HFFc6 (cell line): ENCODE results near the gene MTFMT. TPM values are rescaled to one million over a fixed set of nuclear protein-coding genes. Genes with fewer than 3 reads are reported as not detected.

ENCODE experiments used
- DNase-seq: peaks from one replicate; pipeline ENCODE4 v3.0.0-alpha.2; 2018
- H3K27ac Mint-ChIP-seq: 2 replicates; pipeline ENCODE4 v1.8.0; 2020; ENCODE audit warnings: mild to moderate bottlenecking, mixed read lengths
- H3K27me3 Mint-ChIP-seq: 2 replicates; pipeline ENCODE4 v1.8.0; 2021; ENCODE audit warnings: mild to moderate bottlenecking, moderate library complexity, mixed read lengths; ENCODE audit not compliant: insufficient read depth
- H3K36me3 Mint-ChIP-seq: 2 replicates; pipeline ENCODE4 v1.8.0; 2021; ENCODE audit warnings: low read depth, mixed read lengths
- H3K4me1 Mint-ChIP-seq: 2 replicates; pipeline ENCODE4 v1.8.0; 2020; ENCODE audit warnings: low read depth, mixed read lengths
- H3K4me3 Mint-ChIP-seq: 2 replicates; pipeline ENCODE4 v1.8.0; 2020; ENCODE audit warnings: mild to moderate bottlenecking, moderate library complexity, mixed read lengths
- H3K9me3 Mint-ChIP-seq: 2 replicates; pipeline ENCODE4 v1.8.0; 2020; ENCODE audit warnings: mild to moderate bottlenecking, mixed read lengths
- CTCF ChIP-seq: fragments of 200-600 bp; sonication (generic); IDR thresholded peaks from 2 replicates; pipeline ENCODE4 v1.5.0; 2021; ENCODE audit warnings: antibody characterized with exemption, mild to moderate bottlenecking
- total RNA-seq, 6 experiments: library from RNA; stranded (reverse); fragmentation: NEBNext Ultra II Directional; extraction: Animal tissue kit (Norgen Biotek cat#: 25700); gene quantifications; 2 replicates in 1 of 6; 3 replicates in 5 of 6; pipeline ENCODE4 v1.2.3, GENCODE V29; 2021

The MTFMT gene
- total RNA-seq, 6 experiments from 2014 or later, result 15.5 to 18.3 (median 16.9) TPM

GRCh38 chr15:65038836-65039235 lies 9.4 kb upstream of the MTFMT start:
- Mint-ChIP-seq H3K27me3 (peaks cover 1% of the 10 kb centered on the region; the same call in 1 of the 2 replicates), H3K9me3 (no peaks in the 10 kb centered on the region), H3K36me3 (no peaks in the 10 kb centered on the region), H3K27ac (no peak overlapping the region), H3K4me3 (no peak overlapping the region), H3K4me1 (peaks cover 17% of the 10 kb centered on the region)
- no peak for DNase-seq
- no peak for TF ChIP-seq CTCF

GRCh38 chr15:65038428-65038827 lies 9.0 kb upstream of the MTFMT start:
- Mint-ChIP-seq H3K27ac (no peak overlapping the region), H3K4me3 (no peak overlapping the region)

GRCh38 chr15:65037309-65037708 lies 7.9 kb upstream of the MTFMT start:
- no peak for DNase-seq
- peaks cover 13% of the 10 kb centered on the region for H3K4me1 Mint-ChIP-seq
- no peak overlapping the region for H3K27ac Mint-ChIP-seq
- H3K9me3 Mint-ChIP-seq, result no peaks in the 10 kb centered on the region
- no peaks in the 10 kb centered on the region for H3K36me3 Mint-ChIP-seq
- no peak overlapping the region for H3K4me3 Mint-ChIP-seq
- no peak for TF ChIP-seq CTCF
- H3K27me3 Mint-ChIP-seq, result peaks cover 4% of the 10 kb centered on the region

More at GRCh38 chr15:65038428-65038827, 9.0 kb upstream of the MTFMT start:
- TF ChIP-seq CTCF, result no peak
- DNase-seq, result no peak
- peaks cover 1% of the 10 kb centered on the region; the same call in 1 of the 2 replicates for H3K27me3 Mint-ChIP-seq
- H3K36me3 Mint-ChIP-seq, result no peaks in the 10 kb centered on the region
- H3K4me1 Mint-ChIP-seq, result peaks cover 13% of the 10 kb centered on the region
- no peaks in the 10 kb centered on the region for H3K9me3 Mint-ChIP-seq

- no peak for TF ChIP-seq CTCF
- DNase-seq, result no peak
- Mint-ChIP-seq H3K4me3 (no peak overlapping the region), H3K4me1 (peaks cover 16% of the 10 kb centered on the region; the same call in 1 of the 2 replicates), H3K36me3 (no peaks in the 10 kb centered on the region), H3K9me3 (no peaks in the 10 kb centered on the region), H3K27me3 (peaks cover 4% of the 10 kb centered on the region), H3K27ac (no peak overlapping the region)
These were observed 5.3 kb upstream of the MTFMT start for GRCh38 chr15:65034719-65035118.

- peaks cover 16% of the 10 kb centered on the region for H3K4me1 Mint-ChIP-seq
- no peak overlapping the region for H3K4me3 Mint-ChIP-seq
- DNase-seq, result peak; percentile 50
- no peak overlapping the region for H3K27ac Mint-ChIP-seq
- peak; percentile 68 for TF ChIP-seq CTCF
- H3K9me3 Mint-ChIP-seq, result no peaks in the 10 kb centered on the region
- no peaks in the 10 kb centered on the region for H3K36me3 Mint-ChIP-seq
- H3K27me3 Mint-ChIP-seq, result peaks cover 4% of the 10 kb centered on the region
These were observed 4.3 kb upstream of the MTFMT start for GRCh38 chr15:65033659-65034269.
